Spleen (tissue), 7 donors: Measurements from ENCODE around the gene SGO2.
"Not testable (repeated sequence)": the region's sequence is repeated elsewhere in the genome, so short reads cannot be mapped to it uniquely, and the experiment has no call there.

Experiments
- POLR2A ChIP-seq, 3 donors: fragments of 450-650 bp; IDR thresholded peaks; one replicate each; pipeline ENCODE4 v1.5.1; 2017; ENCODE audit warnings: antibody characterized with exemption in 3 of 3, mild to moderate bottlenecking in 1 of 3
- TF ChIP-seq, protein P1 (sequence below), 11 experiments: fragments of 200-600 bp in 7 of 11; fragments of 450-650 bp in 4 of 11; sonication (generic) in 4 of 11; IDR thresholded peaks in 8 of 11; conservative IDR thresholded peaks in 3 of 11; 1 replicate in 7 of 11; 2 replicates in 4 of 11; pipeline versions ENCODE4 v1.4.0 to v1.8.0; 2016 to 2021; ENCODE audit warnings: antibody characterized with exemption in 11 of 11, inconsistent platforms in 4 of 11, mild to moderate bottlenecking in 1 of 11
- donor health status: DM: no; HTN: no; CAD: no; lungs with moderate emphysema.
- donor health status: DM: no; HTN: no; CAD: no.
- donor health status: DM: no; HTN: no; CAD: no.

DNA sequence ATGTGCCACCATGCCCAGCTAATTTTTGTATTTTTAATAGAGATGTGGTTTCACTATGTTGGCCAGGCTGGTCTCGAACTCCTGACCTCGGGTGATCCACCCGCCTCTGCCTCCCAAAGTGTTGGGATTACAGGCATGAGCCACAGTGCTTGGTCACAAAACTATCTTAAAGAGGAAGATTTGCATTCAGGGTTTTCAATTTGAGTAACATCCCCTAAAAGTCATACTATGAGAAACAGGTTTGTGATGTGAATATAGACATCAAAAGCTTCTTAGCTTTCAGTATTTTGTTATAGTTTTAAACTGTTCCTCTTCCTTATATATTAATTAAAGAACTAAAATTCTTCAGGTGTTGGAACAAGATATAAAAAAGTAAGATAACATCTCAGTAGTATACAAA, 84.2 kb downstream of the SGO2 start:
- TF ChIP-seq, protein P1, sequence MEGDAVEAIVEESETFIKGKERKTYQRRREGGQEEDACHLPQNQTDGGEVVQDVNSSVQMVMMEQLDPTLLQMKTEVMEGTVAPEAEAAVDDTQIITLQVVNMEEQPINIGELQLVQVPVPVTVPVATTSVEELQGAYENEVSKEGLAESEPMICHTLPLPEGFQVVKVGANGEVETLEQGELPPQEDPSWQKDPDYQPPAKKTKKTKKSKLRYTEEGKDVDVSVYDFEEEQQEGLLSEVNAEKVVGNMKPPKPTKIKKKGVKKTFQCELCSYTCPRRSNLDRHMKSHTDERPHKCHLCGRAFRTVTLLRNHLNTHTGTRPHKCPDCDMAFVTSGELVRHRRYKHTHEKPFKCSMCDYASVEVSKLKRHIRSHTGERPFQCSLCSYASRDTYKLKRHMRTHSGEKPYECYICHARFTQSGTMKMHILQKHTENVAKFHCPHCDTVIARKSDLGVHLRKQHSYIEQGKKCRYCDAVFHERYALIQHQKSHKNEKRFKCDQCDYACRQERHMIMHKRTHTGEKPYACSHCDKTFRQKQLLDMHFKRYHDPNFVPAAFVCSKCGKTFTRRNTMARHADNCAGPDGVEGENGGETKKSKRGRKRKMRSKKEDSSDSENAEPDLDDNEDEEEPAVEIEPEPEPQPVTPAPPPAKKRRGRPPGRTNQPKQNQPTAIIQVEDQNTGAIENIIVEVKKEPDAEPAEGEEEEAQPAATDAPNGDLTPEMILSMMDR (IDR thresholded peaks at IDR 0.05 in 8 of 11, conservative IDR thresholded peaks at IDR 0.05 in 3 of 11): not testable (repeated sequence)
- TF ChIP-seq POLR2A (IDR thresholded peaks at IDR 0.05): not testable (repeated sequence)
